H1 (cell line): ENCODE results near the gene TIAM2.

Experiments used
- EP300 ChIP-seq, 2 experiments: IDR thresholded peaks; 1 replicate in 1 of 2; 2 replicates in 1 of 2; pipeline ENCODE4 v1.6.1; 2011 to 2012; ENCODE audit warnings: low read depth in 2 of 2, low read length in 2 of 2, mild to moderate bottlenecking in 2 of 2, borderline replicate concordance in 1 of 2, inconsistent platforms in 1 of 2, moderate library complexity in 1 of 2
- SP1 ChIP-seq: IDR thresholded peaks from 2 replicates; pipeline ENCODE4 v1.6.1; 2011; ENCODE audit warnings: low read depth, low read length
- TAF1 ChIP-seq: IDR thresholded peaks from 2 replicates; pipeline ENCODE4 v1.6.1; 2011; ENCODE audit warnings: mild to moderate bottlenecking, low read depth, low read length
- ZNF274 ChIP-seq: IDR thresholded peaks from 2 replicates; pipeline ENCODE4 v1.7.0; 2012; ENCODE audit warnings: low read length, borderline replicate concordance; ENCODE audit errors: extremely low read depth
- TF ChIP-seq, protein P1 (sequence below), 3 experiments: IDR thresholded peaks; 1 replicate in 2 of 3; 2 replicates in 1 of 3; pipeline versions ENCODE4 v1.5.1 to v1.6.1; 2011; ENCODE audit warnings: low read length in 3 of 3, mild to moderate bottlenecking in 3 of 3, inconsistent platforms in 2 of 3, low read depth in 1 of 3, moderate library complexity in 1 of 3; ENCODE audit not compliant: insufficient read depth in 1 of 3; ENCODE audit errors: control extremely low read depth in 1 of 3
- TF ChIP-seq, protein P2 (sequence below): IDR thresholded peaks from 2 replicates; pipeline ENCODE4 v1.6.1; 2012; ENCODE audit warnings: low read length, inconsistent platforms
- TF ChIP-seq, protein P3 (sequence below): IDR thresholded peaks from 2 replicates; pipeline ENCODE4 v1.6.1; 2012; ENCODE audit warnings: inconsistent platforms

DNA sequence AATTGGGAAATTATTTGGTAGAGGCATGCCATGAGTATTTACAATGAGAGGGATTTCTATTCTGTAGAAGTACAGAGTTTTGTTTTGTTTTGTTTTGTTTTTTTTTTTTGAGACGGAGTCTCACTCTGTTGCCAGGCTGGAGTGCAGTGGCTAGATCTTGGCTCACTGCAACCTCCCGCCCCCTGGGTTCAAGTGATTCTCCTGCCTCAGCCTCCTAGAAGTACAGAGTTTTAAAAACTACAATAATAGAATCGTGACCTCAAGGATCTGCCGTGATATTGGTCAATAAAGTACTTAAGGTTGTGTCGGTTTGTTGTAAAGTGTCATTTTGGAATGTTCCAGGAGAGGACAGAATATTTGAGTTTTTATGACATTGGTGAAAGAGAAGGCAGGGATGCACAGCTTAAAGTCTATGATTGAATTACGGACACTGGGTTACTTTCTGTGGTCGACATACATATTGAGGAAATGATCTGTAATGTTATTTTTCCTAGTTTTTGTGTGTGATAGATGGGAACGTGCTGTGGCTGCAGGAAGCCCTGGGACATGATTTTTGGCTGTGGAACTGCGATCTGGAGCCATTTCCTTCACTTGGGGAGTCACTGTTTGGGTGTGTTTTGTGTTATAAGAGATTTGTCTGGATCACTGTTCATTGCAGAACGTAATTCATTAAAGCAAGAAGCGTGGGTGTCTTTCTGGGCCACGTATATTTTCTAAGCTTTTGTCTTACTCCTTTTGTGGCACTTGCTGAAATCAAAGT is 59.6 kb downstream of the TIAM2 start:
- TF ChIP-seq, protein P1, sequence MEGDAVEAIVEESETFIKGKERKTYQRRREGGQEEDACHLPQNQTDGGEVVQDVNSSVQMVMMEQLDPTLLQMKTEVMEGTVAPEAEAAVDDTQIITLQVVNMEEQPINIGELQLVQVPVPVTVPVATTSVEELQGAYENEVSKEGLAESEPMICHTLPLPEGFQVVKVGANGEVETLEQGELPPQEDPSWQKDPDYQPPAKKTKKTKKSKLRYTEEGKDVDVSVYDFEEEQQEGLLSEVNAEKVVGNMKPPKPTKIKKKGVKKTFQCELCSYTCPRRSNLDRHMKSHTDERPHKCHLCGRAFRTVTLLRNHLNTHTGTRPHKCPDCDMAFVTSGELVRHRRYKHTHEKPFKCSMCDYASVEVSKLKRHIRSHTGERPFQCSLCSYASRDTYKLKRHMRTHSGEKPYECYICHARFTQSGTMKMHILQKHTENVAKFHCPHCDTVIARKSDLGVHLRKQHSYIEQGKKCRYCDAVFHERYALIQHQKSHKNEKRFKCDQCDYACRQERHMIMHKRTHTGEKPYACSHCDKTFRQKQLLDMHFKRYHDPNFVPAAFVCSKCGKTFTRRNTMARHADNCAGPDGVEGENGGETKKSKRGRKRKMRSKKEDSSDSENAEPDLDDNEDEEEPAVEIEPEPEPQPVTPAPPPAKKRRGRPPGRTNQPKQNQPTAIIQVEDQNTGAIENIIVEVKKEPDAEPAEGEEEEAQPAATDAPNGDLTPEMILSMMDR (IDR thresholded peaks at IDR 0.05; ENCODE audit: control extremely low read depth in 1 of 3, insufficient read depth in 1 of 3, low read depth in 1 of 3, low read length in 3 of 3), result no peak
- TF ChIP-seq SP1, result no peak
- no peak for TF ChIP-seq EP300 (IDR thresholded peaks at IDR 0.05; ENCODE audit: borderline replicate concordance in 1 of 2, low read depth in 2 of 2, low read length in 2 of 2)
- TF ChIP-seq TAF1, result no peak
- TF ChIP-seq, protein P2, sequence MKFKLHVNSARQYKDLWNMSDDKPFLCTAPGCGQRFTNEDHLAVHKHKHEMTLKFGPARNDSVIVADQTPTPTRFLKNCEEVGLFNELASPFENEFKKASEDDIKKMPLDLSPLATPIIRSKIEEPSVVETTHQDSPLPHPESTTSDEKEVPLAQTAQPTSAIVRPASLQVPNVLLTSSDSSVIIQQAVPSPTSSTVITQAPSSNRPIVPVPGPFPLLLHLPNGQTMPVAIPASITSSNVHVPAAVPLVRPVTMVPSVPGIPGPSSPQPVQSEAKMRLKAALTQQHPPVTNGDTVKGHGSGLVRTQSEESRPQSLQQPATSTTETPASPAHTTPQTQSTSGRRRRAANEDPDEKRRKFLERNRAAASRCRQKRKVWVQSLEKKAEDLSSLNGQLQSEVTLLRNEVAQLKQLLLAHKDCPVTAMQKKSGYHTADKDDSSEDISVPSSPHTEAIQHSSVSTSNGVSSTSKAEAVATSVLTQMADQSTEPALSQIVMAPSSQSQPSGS, result no peak
- TF ChIP-seq, protein P3, sequence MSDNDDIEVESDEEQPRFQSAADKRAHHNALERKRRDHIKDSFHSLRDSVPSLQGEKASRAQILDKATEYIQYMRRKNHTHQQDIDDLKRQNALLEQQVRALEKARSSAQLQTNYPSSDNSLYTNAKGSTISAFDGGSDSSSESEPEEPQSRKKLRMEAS, result no peak
- TF ChIP-seq ZNF274, result no peak
